HG02759 (cell line): ENCODE measurements around the gene GNAI1.
A peak's percentile ranks its signal among the peaks of the same experiment; 100 is the strongest.

Experiments
- ATAC-seq: cut with Tn5 transposase; IDR thresholded peaks from one replicate; pipeline ENCODE4 v1.9.1; 2021; ENCODE audit warnings: mild to moderate bottlenecking, moderate library complexity; ENCODE audit not compliant: unreplicated experiment

The GNAI1 gene

GRCh38 chr7:80204919-80205318, 70.3 kb downstream of the GNAI1 start:
- no peak for ATAC-seq

DNA sequence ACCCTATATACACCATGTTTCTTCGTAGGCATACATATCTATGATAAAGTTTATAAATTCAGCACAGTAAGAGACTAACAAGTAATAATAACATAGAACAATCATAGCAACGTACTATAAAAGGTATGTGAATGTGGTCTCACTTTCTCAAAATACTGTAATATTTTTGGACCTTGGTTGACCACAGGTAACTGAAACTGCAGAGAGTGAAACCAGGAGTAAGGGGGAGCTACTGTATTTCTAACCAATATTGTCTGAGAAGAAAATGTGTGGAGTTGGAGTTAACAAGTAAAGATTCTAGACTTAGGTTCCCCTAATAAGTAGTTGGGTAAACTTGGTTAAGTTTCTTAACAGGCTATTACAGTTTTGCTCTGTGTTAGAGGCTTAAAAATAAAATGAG, 72.1 kb downstream of the GNAI1 start:
- ATAC-seq, result peak; percentile 59

GRCh38 chr7:80207501-80207900, 72.9 kb downstream of the GNAI1 start:
- no peak for ATAC-seq

GRCh38 chr7:80208700-80209099, 74.1 kb downstream of the GNAI1 start:
- no peak for ATAC-seq

DNA sequence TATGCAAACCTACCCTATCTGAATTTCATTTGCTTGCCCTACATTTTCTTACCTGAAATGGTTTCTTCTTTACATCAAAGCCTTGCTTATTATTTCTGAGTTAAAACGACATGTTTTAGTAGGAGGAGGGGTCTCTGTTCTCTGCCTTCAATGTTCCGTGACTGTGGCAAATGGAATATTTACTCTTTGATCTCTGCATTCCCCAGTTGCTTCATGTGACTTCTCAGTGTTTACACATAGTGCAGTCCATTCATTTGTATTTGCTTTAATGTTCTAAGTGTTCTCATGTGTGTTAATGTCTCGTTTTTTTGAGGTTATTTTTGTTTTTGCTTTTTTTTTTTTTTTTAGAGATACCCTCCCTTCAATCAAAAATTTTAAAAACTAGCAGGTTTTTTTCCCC, 75.8 kb downstream of the GNAI1 start:
- ATAC-seq, result no peak

GRCh38 chr7:80213814-80214213, 79.2 kb downstream of the GNAI1 start:
- no peak for ATAC-seq

DNA sequence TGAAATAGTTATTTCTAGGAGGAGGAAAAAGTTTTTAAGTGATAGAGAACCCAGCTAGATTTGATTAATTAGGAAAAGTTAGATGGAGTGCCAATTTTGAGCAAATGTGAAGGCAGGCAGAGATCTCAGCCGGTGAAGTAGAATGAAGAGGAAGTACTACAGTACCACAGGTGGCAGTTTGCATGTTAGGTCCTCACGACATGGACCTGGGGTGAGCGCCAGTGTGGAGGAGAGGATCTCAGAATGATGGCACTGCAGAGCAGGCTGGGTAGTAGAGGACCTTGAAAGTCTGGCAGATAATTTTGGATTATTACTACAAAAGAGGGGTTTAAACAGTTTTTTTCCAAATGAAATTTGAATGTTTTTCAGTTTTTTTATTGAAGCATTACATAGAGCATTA, 81.1 kb downstream of the GNAI1 start:
- no peak for ATAC-seq

DNA sequence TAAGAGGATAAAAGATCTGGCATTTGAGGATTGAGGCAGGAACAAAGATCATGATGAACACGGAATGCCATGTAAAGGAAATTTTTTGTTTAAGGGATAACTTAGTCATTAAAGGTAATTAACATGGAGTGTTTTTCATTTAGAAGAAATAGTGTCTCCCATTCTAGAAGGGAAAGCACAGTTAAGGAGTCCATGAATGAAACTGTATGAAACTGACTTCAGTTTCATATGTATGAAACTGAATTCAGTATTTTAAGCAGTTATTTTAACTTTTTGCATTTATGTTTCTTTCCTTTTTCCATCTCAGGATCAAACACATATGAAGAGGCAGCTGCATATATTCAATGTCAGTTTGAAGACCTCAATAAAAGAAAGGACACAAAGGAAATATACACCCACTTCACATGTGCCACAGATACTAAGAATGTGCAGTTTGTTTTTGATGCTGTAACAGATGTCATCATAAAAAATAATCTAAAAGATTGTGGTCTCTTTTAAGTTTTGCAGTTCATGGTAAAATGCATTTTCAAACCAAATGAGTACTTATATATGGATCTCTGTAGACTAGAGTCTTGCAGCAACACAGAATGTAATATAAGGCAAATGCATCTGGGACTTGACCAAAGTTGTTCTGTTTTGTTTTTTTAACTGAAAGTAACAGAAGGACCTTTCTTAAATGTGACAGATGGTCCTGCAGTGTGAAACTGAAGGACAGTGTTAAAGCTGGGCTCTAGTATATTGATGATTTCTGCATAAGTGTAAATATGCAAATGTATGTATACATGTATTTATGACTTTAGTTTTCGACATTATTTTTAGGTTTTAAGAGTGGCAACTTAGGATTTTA, 82.6 kb downstream of the GNAI1 start:
- no peak for ATAC-seq

- ATAC-seq, result no peak
Observed at GRCh38 chr7:80218723-80219122, 84.1 kb downstream of the GNAI1 start.

DNA sequence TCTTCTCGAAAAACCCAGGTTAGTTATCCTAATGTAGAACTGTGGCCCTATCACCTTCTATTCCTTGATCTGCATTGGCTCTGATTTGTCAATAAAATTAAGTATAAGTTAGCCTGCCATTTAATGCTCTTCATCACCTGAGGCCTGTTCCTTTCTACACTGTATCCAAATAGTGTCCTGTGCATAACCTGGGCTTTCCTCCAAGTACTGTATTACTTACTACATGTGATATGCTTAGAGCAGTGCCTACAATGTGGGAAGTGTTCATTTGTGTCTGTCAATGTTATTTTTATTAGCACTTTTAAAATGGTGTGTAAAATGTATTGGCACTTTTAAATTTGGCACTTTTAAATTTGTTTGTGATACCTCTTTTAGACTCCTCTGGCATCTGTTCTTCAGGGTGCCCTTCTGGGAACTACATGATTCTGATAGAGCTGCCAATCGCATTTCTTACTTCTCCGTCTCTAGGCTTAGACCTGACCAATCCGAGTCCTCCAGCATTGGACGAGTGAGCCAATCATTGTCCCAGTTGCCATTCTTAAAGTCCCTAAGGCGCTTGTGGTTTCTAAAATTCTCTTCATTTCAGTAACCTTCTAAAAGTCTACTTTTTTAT, 85.5 kb downstream of the GNAI1 start:
- no peak for ATAC-seq

DNA sequence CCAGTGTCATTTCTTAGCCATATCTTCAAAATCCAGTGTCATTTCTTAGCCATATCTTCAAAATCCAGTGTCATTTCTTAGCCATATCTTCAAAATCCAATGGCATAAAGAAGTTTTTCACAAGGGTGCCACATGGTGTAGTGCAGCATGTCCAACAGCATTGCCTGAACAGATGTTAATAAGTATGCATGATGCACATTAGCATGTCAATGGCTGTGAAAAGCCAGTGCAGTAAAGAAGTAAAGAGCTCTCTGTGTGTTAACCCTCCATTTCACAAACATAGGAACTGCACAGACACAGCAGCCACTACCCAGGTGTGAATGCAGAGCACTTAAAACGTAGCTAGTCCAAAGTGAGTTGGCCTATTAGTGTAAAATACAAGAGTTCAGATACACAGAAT, 89.8 kb downstream of the GNAI1 start:
- no peak for ATAC-seq

GRCh38 chr7:80225361-80225760, 90.7 kb downstream of the GNAI1 start:
- ATAC-seq, result no peak

DNA sequence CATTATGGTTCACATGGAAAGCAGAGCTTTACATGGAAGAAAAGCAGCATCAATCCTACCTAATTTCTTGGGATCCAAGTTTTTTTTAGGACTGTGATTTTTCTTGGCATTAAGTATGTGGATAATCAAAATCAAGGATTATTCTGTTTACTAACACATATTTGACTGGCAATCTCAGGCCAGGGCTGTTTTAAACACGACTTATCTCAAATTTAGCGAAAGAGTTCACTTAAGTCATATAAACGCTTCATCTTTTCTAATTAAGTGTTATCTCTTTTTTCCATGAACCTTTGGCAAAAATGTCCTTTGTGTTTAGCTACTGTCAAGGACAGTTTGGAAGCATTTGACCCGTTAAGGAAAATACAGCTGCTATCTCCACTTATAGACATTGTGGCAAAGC, 92.0 kb downstream of the GNAI1 start:
- ATAC-seq, result no peak

DNA sequence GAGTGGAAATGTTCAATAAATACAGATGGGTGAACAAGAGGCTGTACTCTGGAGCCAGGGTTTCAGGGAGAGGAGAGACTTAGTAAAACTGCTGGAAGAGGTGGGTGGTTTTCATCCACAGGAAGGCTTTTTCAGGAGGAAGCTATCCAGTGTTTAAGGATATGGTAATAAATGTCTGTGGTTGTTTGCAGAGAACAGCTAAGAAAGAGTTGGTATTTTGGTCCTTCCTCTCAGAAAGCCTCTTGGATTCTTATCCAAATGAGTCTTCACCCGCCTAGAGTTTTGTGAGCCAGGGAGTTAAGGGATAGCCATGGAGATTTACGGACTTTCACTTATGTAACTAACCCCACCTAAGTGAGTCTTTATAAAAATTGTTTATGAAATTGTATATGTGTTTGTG, 95.7 kb downstream of the GNAI1 start:
- no peak for ATAC-seq

DNA sequence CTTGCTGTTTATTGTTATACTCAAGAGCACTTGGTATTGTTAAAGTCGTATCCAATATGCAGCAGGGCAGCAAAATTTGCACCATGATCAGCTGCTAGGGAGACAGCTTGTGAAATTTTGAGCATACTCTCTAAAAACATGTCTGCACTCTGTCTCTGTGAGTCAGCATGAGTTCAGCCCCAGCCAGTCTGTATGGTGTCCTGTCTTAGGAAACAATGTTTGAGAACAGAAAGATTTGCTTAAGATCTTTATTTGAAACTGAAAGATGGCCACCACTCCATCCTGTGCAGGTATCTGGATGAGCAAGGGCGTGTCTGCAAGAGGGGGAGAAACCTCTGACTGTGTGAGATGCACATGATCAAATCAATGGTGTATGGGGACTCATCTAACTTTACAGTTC, 97.1 kb downstream of the GNAI1 start:
- no peak for ATAC-seq

- ATAC-seq, result no peak
Observed at GRCh38 chr7:80232979-80233724, 98.5 kb downstream of the GNAI1 start.

- ATAC-seq, result no peak
Observed at GRCh38 chr7:80235334-80235733, 100.7 kb downstream of the GNAI1 start.

GRCh38 chr7:80236681-80237080, 102.0 kb downstream of the GNAI1 start:
- ATAC-seq, result no peak

DNA sequence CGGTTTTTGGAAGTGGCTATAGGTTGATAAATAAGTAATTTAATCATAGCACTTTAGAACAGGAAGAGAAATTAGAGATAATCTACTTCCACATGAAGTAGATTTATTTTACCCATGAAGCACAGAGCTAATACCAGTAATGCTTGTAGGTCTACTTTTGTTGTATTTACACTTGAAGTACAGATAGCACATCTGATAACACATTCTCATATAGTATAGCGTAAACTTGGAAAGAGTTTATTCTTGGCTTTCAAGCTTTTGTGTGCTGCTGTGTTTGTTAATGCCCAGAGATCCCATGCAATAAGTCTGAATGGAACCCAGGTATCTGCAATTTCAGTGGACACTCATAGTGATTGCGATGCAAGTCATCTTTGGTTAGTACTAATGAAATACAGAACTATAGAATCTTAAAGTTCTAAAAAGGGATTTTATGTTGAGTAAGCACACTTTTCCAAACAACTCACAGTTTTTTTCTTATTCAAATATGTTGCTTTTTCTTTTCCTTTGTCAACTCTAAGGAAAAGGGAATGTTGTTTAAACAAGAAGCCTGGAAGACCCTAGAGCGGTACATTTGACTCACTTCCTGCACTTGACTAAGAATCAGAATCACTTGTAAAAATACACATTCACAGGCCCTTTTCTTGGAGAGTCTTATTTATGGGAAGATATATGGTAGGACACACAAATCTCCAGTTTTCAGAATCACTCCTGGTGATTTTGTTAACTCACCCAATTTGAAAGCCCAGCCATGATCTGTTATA, 105.8 kb downstream of the GNAI1 start:
- no peak for ATAC-seq

- no peak for ATAC-seq
Observed at GRCh38 chr7:80241671-80242070, 107.0 kb downstream of the GNAI1 start.

GRCh38 chr7:80243425-80243824, 108.8 kb downstream of the GNAI1 start:
- ATAC-seq, result no peak
